ENCODE measurements around the gene RAE1. TPM values are rescaled to one million over a fixed set of nuclear protein-coding genes. Genes with fewer than 3 reads are reported as not detected.

RAE1 gene
- total RNA-seq, 1 experiment from 2014 or later = 62.6 TPM

DNA sequence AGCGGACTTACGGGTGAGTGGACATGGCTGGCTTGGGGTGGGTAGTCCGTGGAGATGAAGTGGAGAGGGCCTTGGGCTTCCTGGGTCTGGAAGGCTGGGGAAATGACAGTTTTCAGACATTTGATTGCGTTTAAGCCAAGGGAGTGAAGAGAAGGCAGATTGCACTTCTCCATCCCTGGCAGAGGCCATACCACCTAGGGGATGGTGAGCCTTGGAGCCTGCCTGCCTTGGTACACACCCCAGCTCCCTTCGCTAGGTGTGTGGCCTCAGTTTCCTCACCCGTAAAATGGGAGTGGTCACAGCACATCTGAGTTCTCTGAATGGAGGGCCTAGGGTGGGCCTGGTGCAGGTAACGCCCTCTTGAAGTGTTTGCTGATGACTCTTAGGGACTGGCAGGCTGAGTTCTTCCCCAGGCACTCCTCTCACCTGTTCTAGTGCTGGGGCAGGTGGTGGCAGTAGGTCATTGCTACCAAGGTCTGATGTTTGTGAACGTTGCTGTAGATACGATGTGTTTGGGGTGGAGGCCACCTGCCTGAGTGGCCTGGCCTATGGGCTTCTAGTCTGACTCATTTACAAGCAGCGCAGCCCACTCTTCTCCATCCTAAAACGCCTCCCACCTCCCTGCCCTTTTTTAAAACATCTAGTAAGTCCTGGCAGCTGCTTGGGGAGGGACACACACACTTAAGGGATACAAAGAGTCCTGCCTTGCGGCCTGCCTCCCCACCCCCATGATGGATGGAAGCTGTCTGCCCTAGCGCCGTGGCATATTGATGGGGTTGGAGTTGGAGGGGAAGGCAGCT, 42.5 kb downstream of the RAE1 start:
- DNase-seq (ENCODE audit: low read depth, low spot score) = no peak
- in situ Hi-C loops (cut with HindIII; ENCODE audit: low pct_unique_long_range_greater_than_20kb, low sequenced_read_pairs) = no loop called here

DNA sequence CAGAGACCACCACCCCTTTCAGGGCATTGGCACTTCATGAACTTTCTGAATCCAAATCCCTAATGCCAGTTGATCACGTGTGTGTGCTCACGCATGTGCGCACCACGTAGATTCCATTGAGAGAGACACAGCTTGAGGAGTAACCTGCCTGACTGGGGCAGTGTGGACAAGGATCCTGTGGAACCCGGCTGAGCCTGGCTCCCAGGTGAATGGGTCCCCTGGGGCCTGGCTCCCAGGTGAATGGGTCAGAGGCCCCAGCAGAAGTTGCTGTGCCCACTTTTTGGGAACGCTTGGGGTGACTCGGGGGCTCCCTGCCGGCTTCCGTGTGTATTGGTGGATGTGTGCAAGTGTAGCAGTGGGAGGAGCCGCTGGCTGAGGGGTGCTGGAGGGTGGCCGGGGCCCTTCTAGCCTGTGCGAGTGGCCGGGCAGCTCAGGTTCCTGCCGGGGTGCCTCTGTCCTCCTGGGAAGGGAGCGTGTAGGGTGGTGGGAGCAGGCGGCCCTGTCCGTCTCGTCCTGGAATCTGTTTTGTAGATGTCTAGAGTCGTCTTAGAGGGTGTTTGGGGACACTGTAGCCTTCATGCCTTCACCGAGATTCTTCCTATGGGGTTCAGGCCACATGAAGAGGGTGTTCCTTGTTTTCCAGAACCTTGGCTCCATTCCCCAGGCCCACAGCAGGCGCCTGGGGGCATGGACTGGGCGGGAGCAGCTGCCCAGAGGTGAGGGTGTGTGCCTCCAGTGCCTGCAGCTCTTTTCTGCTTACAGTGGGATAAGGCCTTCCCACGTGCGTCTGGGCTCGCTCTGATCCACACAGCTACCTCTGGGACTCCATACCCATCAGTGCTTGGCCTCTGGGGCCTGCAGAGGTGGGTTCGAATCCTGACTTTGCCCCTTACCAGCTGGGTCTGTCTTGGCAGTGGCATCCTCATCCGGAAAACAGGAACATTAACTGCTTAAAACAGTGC, 43.3 kb downstream of the RAE1 start:
- in situ Hi-C loops (cut with HindIII; ENCODE audit: low pct_unique_long_range_greater_than_20kb, low sequenced_read_pairs) = no loop called here
- no peak for DNase-seq (ENCODE audit: low read depth, low spot score)

GRCh38 chr20:57395111-57395966, 44.3 kb downstream of the RAE1 start:
- in situ Hi-C loops (cut with HindIII; ENCODE audit: low pct_unique_long_range_greater_than_20kb, low sequenced_read_pairs) = no loop called here
- DNase-seq (ENCODE audit: low read depth, low spot score) = no peak

DNA sequence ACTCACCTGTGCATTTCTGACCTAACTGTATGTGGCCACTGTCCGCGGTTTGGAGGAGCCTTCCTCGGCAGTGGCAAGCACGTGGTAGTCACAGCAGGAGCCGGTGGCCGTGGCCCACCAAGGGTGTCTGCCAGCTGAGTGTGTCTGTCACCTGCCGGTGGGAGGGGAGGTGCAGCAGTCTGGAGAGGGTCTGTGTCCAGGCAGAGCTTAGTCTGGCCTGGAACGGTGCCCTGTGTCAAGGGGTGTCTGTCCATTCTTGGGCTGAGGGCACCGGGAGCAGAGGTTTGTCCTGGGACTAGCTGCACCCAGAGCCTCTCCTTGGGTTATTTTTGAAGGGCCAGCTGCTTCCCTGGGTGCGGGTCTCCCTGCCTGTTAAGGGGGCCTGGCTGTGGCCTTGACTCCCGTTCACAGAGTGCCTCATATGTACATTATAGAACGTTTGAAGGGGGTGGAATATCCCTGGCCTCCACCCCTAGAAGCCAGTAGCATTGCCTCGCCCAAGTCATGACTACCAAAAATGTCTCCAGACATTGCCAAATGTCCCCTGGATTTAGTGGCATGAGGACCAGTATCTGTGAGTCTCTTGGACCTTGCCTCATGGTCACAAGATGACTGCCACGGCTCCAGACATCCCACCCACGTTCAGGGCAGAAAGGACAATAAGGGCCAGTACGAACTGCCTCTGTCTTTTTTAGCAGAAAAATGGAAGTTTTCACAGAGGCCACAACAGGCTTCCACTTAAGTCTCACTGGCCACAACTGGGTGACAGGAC, 45.3 kb downstream of the RAE1 start:
- DNase-seq (ENCODE audit: low read depth, low spot score) = no peak
- in situ Hi-C loops (cut with HindIII; ENCODE audit: low pct_unique_long_range_greater_than_20kb, low sequenced_read_pairs) = no loop called here

GRCh38 chr20:57396984-57397692, 46.1 kb downstream of the RAE1 start:
- DNase-seq (ENCODE audit: low read depth, low spot score) = no peak
- in situ Hi-C loops (cut with HindIII; ENCODE audit: low pct_unique_long_range_greater_than_20kb, low sequenced_read_pairs) = no loop called here

DNA sequence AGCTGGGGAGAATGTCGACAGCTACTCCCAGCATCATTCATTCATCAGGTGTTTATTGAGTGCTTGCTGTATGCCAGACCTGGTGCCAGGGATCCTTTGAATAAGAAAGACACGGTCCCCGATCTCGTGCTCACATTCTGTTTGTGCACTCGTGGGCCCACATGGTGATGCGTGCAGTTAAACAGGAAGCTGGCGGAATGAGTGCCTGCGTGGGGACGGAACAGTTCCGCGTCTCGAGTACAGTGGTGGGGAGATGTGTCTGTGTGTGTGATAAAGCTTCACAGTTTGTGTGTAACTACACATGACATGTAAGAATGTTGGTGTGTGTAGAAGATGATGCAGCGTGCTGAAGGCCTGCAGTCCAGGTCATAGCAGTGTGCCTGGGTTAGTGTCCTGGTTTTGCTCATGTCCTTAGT, 46.6 kb downstream of the RAE1 start:
- no peak for DNase-seq (ENCODE audit: low read depth, low spot score)
- in situ Hi-C loops (cut with HindIII; ENCODE audit: low pct_unique_long_range_greater_than_20kb, low sequenced_read_pairs) = no loop called here

GRCh38 chr20:57398231-57398821, 47.3 kb downstream of the RAE1 start:
- DNase-seq (ENCODE audit: low read depth, low spot score) = no peak
- in situ Hi-C loops (cut with HindIII; ENCODE audit: low pct_unique_long_range_greater_than_20kb, low sequenced_read_pairs) = no loop called here

DNA sequence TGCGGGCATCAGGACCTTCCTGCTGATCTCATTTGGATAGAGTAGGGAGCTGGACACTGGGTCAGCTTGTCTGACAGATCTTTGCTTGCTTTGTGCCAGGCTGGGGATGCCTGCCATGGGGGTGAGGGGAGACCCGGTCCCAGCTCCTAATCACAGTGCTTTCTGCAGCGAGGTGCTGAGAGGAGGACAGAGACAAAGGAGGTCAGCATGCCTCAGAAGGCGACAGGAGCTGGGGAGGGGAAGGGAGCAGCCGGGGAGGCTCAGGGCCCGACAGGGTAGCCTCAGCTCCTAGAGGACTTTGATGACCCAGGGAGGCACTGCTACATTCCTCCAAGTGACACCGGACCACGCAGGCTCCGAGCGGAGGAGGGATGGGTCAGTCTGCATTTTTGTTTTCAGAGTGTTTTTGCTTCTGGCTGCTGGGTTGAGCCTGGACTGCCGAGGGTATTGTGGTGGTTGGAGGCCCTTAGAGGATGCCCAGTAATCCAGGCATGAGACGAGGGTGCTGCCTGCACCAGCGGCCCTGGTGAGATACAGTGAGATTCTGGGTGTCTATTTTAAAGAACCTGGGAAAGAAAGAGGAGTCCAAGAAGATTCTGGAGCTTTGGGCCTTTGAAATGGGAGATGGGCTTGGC, 48.0 kb downstream of the RAE1 start:
- DNase-seq (ENCODE audit: low read depth, low spot score) = no peak
- in situ Hi-C loops (cut with HindIII; ENCODE audit: low pct_unique_long_range_greater_than_20kb, low sequenced_read_pairs) = no loop called here

DNA sequence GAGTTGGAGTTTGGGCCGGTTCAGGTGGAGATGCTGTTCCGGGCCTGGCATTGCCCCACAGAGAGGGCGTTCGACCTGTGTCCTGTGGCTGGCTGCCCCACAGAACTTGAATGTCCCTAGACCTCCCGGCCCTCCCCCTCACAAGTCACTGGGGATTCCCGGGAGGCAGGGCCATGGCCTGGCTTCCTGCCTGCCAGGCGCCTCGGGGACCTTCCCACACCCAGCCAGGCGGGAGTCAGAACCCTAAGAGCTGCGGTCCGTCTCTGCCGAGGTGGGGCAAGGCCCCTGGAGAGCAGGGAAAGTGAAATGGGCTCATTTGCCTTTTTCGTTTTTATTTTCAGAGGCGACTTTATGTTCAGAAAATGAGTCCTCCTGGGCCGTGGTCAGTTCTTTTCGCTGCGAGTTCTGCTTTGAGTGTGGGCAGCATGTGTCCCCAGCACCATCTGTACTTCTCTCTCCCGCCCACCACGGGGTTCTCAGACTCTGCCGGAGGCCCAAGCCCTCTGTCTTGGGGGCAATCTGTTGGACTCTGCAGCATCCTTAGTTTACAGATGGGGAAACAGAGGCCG, 48.6 kb downstream of the RAE1 start:
- in situ Hi-C loops (cut with HindIII; ENCODE audit: low pct_unique_long_range_greater_than_20kb, low sequenced_read_pairs) = no loop called here

DNA sequence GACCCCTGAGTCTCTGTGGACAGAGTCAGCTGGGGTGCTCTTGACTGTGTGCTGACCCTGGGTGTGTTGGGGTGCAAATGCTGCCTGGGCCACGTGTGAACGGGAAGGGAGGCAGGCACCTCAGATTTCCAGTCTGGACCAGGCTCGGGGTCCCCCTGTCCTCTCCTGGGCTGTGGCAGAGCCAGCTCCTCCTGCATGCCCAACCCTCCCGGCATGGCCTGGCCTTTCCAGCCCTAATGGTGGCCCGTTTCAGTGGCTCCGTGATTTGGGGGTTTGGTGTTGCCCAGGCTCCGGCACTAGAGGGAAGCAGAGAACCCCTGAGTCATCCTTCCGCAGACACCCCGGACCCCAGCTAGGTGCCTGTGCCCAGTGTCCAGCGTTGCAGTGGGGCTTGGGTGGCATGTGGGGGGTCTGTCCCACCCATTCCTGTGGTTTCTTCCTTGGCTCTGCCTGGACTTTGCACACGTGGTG, 49.2 kb downstream of the RAE1 start:
- DNase-seq (ENCODE audit: low read depth, low spot score) = no peak
- in situ Hi-C loops (cut with HindIII; ENCODE audit: low pct_unique_long_range_greater_than_20kb, low sequenced_read_pairs) = no loop called here

More for the DNA sequence above, 48.6 kb downstream of the RAE1 start:
- no peak for DNase-seq (ENCODE audit: low read depth, low spot score)

- no peak for DNase-seq (ENCODE audit: low read depth, low spot score)
- in situ Hi-C loops (cut with HindIII; ENCODE audit: low pct_unique_long_range_greater_than_20kb, low sequenced_read_pairs) = no loop called here
Measured at GRCh38 chr20:57400821-57401564, 49.9 kb downstream of the RAE1 start.

DNA sequence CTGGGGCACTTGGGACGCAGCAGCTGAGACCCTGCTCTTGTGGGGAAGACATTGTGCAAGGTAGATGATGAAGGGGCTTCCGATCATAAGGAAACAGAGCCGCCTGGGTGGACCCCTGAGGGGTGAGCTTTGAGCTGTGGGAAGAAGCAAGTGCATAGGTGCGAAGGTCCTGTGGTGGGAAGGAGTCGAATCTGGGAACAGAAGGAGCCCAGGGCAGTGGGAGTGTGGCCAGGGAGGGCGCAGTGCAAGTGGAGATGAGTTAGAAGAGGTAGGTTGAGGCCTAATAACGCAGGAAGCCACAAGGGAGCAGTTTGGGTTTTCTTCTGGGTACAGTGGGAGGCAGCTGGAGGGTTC, 50.5 kb downstream of the RAE1 start:
- in situ Hi-C loops (cut with HindIII; ENCODE audit: low pct_unique_long_range_greater_than_20kb, low sequenced_read_pairs) = no loop called here
- no peak for DNase-seq (ENCODE audit: low read depth, low spot score)

DNA sequence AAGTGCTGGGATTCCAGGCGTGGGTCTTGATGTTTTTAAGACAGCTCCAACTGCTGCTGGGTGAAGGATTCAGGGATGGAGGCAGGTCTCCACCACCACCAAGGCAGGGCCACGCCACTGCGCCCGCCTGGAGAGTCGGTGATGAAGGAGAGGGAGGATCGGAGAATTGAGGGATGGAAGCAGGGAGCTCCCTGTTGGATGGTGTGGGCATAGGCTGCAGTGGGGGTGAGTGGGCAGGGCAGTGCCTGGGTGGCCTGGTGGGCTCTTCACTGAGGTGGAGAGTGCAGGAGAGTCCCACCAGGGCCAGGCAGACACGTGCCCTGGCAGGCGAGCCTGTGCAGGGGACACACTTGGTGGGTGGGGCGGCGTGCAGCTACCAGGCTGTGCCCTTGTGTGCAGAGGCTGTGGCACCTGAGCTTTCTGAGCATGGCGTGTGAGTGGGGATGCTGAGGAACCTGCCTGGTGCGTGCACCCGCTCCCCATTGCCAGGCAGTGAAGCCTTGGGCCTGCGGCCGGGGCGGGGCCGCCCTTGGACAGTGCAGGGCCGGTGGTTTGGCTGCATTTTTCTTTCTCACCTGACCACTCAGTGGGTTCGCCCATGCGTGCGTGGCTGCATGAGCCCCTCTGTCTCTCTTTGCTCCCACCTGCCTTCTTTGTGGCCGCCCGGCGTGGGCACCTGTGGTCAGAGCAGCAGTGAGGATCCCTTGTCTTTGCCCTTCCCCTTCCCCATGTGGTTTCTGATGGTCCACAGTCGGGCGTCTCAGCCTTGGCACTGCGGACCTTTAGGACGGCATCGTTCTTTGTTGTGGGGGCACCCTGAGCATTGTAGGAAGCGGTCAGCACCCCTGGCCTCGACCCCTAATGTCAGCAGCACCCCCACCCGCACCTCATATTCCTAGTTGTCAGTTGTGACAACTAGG, 51.4 kb downstream of the RAE1 start:
- in situ Hi-C loops (cut with HindIII; ENCODE audit: low pct_unique_long_range_greater_than_20kb, low sequenced_read_pairs) = no loop called here
- DNase-seq (ENCODE audit: low read depth, low spot score) = no peak

GRCh38 chr20:57403216-57403615, 52.2 kb downstream of the RAE1 start:
- DNase-seq (ENCODE audit: low read depth, low spot score) = no peak
- in situ Hi-C loops (cut with HindIII; ENCODE audit: low pct_unique_long_range_greater_than_20kb, low sequenced_read_pairs) = no loop called here

Measured in SK-MEL-5 (cell line).